Pancreas (tissue), 10 donors: ENCODE measurements around the gene TMEM81. TPM values are rescaled to one million over a fixed set of nuclear protein-coding genes. Genes with fewer than 3 reads are reported as not detected.
A peak's percentile ranks its signal among the peaks of the same experiment; 100 is the strongest.

Experiments
- ATAC-seq, 4 donors: fragments of 200-7000 bp; cut with Tn5 transposase; one replicate each; pipeline versions ENCODE4 v1.8.0 to v1.9.1; 2020; ENCODE audit warnings: mild to moderate bottlenecking in 4 of 4, moderate library complexity in 4 of 4
- DNase-seq, 6 donors: peaks; one replicate each; pipeline ENCODE4 v3.0.0-alpha.2; 2020
- FAIRE-seq: peaks from 2 replicates; lab custom pipeline; 2012; peaks lifted over from hg19 to GRCh38; lab: Jason Lieb, UNC
- H3K27ac ChIP-seq, 4 donors: fragments of 200-600 bp; sonication (generic); 1 replicate in 3 of 4; 2 replicates in 1 of 4; pipeline versions ENCODE4 v1.5.0 to v1.8.0; 2020
- H3K27me3 ChIP-seq, 4 donors: fragments of 200-600 bp; one replicate each; pipeline ENCODE4 v1.8.0; 2021
- H3K36me3 ChIP-seq, 3 donors: fragments of 200-600 bp; sonication (generic) in 1 of 3; one replicate each; pipeline versions ENCODE4 v1.5.0 to v1.8.0; 2020 to 2021
- H3K4me1 ChIP-seq, 3 donors: fragments of 200-600 bp; one replicate each; pipeline ENCODE4 v1.8.0; 2021
- H3K4me3 ChIP-seq, 4 donors: fragments of 200-600 bp; sonication (generic) in 2 of 4; one replicate each; pipeline versions ENCODE4 v1.5.0 to v1.8.0; 2020 to 2021
- H3K9me3 ChIP-seq, 4 donors: fragments of 200-600 bp; one replicate each; pipeline ENCODE4 v1.8.0; 2021
- WGBS, 2 donors: extraction: QIAGEN DNeasy Blood & Tissue Kit; methylation state at CpG; one replicate each; pipeline ENCODE4 v1.1.7; 2013; 5-methylcytosine and 5-hydroxymethylcytosine counted together
- intact Hi-C, 3 donors: fragments of 100-400 bp; cut with DNase I; formaldehyde crosslinking; loops; one replicate each; pipeline versions ENCODE4 v1.11.1 to v1.14.2; 2022
- polyA plus RNA-seq, 2 donors: library from polyadenylated mRNA; stranded (reverse); fragments of 200-250 nt; gene quantifications; one replicate each; pipeline ENCODE4 v1.2.3, GENCODE V29; 2013
- total RNA-seq, 6 donors: library from RNA; stranded (reverse); fragmentation: NEBNext Ultra II Directional in 4 of 6; extraction: Animal tissue kit (Norgen Biotek cat#: 25700) in 4 of 6; gene quantifications; one replicate each; pipeline versions ENCODE4 v1.2.1 to v1.2.4, GENCODE V29; 2021 to 2023
- TF ChIP-seq, protein P1 (sequence below), 4 donors: fragments of 200-600 bp; sonication (generic) in 3 of 4; IDR thresholded peaks; one replicate each; pipeline versions ENCODE4 v1.5.0 to v1.8.0; 2021; ENCODE audit warnings: antibody characterized with exemption in 4 of 4
- donor health status: healthy with polysubstance abuse.
- donor health status: DM: no; HTN: no; CAD: no; lungs with moderate emphysema.
- donor health status: DM: no; HTN: no; CAD: no.
- donor health status: control.
- donor health status: control.
- donor health status: Bipolar disorder and iron deficiency.
- donor health status: DM: yes; HTN: yes; CAD: no.
- donor health status: DM: no; HTN: no; CAD: no.
- donor health status: DM: no; HTN: no; CAD: no.
- donor health status: DM: yes; HTN: yes; CAD: no.

Gene TMEM81
- total and polyA plus RNA-seq, 8 donors: 0.67 to 2.5 (median 1.2) TPM

DNA sequence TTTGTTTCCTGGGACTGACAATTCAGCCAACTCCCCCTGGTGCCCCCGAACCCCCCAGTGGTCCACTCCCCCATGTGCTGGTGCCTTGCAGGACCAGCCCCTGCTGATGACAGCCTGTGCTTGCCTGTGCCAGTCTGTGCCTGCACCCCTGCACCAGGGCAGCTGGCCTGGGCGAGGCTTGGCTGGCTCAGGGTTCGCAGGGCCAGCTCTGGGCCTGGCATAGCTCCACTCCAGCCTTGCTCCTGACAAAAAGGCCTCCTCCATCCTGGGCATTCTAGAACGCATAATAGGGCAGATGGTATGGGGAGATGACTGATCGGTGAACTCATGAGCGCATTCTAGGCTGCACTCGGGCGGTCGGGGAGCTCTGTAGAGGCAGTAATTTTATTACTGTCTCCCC lies 35.9 kb downstream of the TMEM81 start:
- intact Hi-C loops: no loop called here
- TF ChIP-seq, protein P1, sequence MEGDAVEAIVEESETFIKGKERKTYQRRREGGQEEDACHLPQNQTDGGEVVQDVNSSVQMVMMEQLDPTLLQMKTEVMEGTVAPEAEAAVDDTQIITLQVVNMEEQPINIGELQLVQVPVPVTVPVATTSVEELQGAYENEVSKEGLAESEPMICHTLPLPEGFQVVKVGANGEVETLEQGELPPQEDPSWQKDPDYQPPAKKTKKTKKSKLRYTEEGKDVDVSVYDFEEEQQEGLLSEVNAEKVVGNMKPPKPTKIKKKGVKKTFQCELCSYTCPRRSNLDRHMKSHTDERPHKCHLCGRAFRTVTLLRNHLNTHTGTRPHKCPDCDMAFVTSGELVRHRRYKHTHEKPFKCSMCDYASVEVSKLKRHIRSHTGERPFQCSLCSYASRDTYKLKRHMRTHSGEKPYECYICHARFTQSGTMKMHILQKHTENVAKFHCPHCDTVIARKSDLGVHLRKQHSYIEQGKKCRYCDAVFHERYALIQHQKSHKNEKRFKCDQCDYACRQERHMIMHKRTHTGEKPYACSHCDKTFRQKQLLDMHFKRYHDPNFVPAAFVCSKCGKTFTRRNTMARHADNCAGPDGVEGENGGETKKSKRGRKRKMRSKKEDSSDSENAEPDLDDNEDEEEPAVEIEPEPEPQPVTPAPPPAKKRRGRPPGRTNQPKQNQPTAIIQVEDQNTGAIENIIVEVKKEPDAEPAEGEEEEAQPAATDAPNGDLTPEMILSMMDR (IDR thresholded peaks at IDR 0.05): no peak
- WGBS, 2 donors: 77 to 80% methylated on average over 9 of the region's 9 CpGs
- no peaks in the 10 kb centered on the region for H3K27me3 ChIP-seq
- no peaks in the 10 kb centered on the region for H3K4me1 ChIP-seq
- no peaks in the 10 kb centered on the region for H3K36me3 ChIP-seq
- FAIRE-seq (no peak), ATAC-seq (no peak), DNase-seq (no peak)
- H3K9me3 ChIP-seq: no peaks in the 10 kb centered on the region
- H3K4me3 ChIP-seq: no peak overlapping the region
- no peak overlapping the region for H3K27ac ChIP-seq

DNA sequence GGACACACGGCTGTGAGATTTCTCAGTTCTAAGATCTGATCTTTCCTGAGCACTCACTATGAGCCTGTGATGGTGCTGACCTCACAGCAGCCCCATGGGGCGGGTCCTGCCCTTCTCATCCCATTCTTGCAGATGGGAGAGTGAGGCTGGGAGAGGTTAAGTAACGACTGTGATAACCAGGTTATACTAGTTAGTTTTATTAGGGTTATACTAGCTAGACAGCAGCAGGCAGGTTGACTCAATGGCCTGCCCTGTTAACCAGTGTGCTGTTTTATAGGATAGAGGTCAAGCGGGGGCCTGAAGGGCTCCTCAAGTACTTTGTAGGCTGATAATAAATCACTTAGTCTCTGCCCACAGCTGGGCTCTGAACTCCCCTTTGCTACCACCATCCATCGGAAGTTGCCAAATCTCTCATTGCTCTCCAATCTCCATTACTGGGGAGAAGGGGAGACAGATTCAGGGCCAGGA lies 36.5 kb downstream of the TMEM81 start:
- TF ChIP-seq, protein P1 (IDR thresholded peaks at IDR 0.05): no peak
- FAIRE-seq (no peak), ATAC-seq (no peak), DNase-seq (no peak)
- Histone ChIP-seq H3K9me3 (no peaks in the 10 kb centered on the region), H3K27ac (no peak overlapping the region), H3K36me3 (no peaks in the 10 kb centered on the region), H3K4me3 (no peak overlapping the region), H3K4me1 (no peaks in the 10 kb centered on the region), H3K27me3 (no peaks in the 10 kb centered on the region)
- WGBS, 2 donors: 66 to 70% methylated on average over 5 of the region's 5 CpGs
- intact Hi-C loops: no loop called here

DNA sequence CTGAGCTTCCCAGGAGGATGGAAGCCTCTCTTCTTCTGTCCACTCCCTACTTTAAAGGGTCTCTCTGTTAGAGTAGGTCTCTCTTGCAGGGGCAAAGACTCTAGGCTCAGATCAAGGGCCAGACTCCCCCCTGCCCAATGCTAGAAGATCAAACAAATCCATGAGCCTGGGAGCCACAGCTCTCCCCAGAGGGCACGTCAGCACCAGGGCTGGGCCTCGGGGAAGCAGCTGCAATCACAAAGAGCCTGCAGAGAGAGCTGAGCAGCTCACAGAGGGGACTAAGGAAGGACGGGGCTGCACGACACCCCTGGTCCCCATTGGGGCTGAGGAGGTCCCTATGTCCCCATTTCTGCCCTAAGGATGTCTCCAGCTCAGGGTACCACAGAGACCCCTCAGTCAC lies 37.4 kb downstream of the TMEM81 start:
- Histone ChIP-seq H3K4me1 (no peaks in the 10 kb centered on the region), H3K36me3 (no peaks in the 10 kb centered on the region), H3K27ac (no peak overlapping the region), H3K27me3 (no peaks in the 10 kb centered on the region), H3K9me3 (no peaks in the 10 kb centered on the region), H3K4me3 (no peak overlapping the region)
- ATAC-seq (no peak), FAIRE-seq (no peak), DNase-seq (no peak)
- TF ChIP-seq, protein P1 (IDR thresholded peaks at IDR 0.05): no peak
- 46% methylated on average over 4 of the region's 4 CpGs for WGBS, 2 donors
- intact Hi-C loops: no loop called here

DNA sequence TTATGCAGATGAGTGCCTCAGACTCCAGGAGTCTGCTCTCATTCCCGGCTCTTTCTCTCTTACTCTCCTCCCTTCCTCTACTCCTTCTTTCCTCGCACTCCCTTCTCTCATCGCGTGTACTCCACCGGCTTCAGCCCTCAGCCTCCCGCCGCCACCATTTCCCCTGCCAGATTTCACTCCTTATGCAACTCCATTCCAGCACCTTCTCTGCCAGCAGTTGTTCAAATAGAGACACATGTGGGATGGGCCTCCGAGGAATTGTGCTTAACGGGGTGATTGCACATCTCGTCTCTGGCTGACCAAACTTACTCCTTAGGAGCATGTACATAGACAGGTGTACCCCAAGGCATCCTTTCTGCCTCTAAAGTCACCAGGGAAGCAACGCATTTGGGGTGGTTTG lies 39.1 kb downstream of the TMEM81 start:
- no peaks in the 10 kb centered on the region for H3K36me3 ChIP-seq
- H3K27ac ChIP-seq: no peak overlapping the region
- H3K27me3 ChIP-seq: no peaks in the 10 kb centered on the region
- 20 to 26% methylated on average over 11 of the region's 11 CpGs for WGBS, 2 donors
- H3K4me1 ChIP-seq: no peaks in the 10 kb centered on the region
- intact Hi-C loops: no loop called here
- no peak overlapping the region for H3K4me3 ChIP-seq
- FAIRE-seq: no peak
- no peak for ATAC-seq
- H3K9me3 ChIP-seq: no peaks in the 10 kb centered on the region
- TF ChIP-seq, protein P1 (IDR thresholded peaks at IDR 0.05): no peak
- DNase-seq: peak in 1 of 6 donors; percentile 9

DNA sequence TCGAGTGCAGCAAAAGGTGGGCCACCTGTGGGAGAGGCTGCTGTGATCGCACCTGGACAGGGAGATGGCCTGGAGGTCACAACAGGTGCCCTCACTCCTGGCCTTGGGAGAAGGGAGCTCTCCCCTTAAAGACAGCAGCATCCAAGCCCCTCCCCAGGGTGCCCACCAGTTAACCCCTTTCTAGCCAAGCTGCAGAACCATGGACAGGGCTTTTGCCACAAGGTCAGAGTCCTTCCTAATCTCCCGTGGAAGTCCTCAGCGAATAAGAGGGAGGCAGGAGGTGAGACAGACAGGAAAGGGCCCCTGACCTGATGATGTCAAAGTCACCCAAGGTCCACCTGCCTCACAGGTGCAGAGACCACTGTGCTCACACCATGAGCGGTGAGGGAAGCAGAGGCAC lies 39.5 kb downstream of the TMEM81 start:
- Histone ChIP-seq H3K27me3 (no peaks in the 10 kb centered on the region), H3K4me3 (no peak overlapping the region), H3K9me3 (no peaks in the 10 kb centered on the region), H3K27ac (no peak overlapping the region), H3K4me1 (no peaks in the 10 kb centered on the region), H3K36me3 (no peaks in the 10 kb centered on the region)
- TF ChIP-seq, protein P1 (IDR thresholded peaks at IDR 0.05): no peak
- no peak for ATAC-seq
- intact Hi-C loops: no loop called here
- 23 to 25% methylated on average over 5 of the region's 5 CpGs for WGBS, 2 donors
- FAIRE-seq: no peak
- DNase-seq: peak in 1 of 6 donors; percentile 14
